PFSK-1 (cell line): ENCODE results near the gene WLS.

Experiments used
- POLR2AphosphoS5 ChIP-seq: IDR thresholded peaks from 2 replicates; pipeline ENCODE4 v1.6.1; 2012; ENCODE audit warnings: low read depth, mild to moderate bottlenecking, control low read depth, low read length, moderate library complexity
- REST ChIP-seq, 2 experiments: IDR thresholded peaks; 2 replicates each; pipeline versions ENCODE4 v1.6.1 to v1.8.0; 2011 to 2012; ENCODE audit warnings: low read depth in 2 of 2, low read length in 2 of 2, control low read depth in 1 of 2, inconsistent platforms in 1 of 2, mild to moderate bottlenecking in 1 of 2, moderate library complexity in 1 of 2; ENCODE audit not compliant: insufficient read depth in 1 of 2
- SIN3A ChIP-seq: IDR thresholded peaks from 2 replicates; pipeline ENCODE4 v1.6.1; 2012; ENCODE audit warnings: mild to moderate bottlenecking, low read length, moderate library complexity, borderline replicate concordance; ENCODE audit not compliant: insufficient read depth
- TAF1 ChIP-seq: IDR thresholded peaks from 2 replicates; pipeline ENCODE4 v1.6.1; 2012; ENCODE audit warnings: low read length, control low read depth, borderline replicate concordance; ENCODE audit not compliant: insufficient read depth

GRCh38 chr1:68218490-68218889 is 13.8 kb downstream of the WLS start:
- TF ChIP-seq POLR2AphosphoS5 (no peak), REST (IDR thresholded peaks at IDR 0.05; ENCODE audit: insufficient read depth in 1 of 2, low read depth in 2 of 2, low read length in 2 of 2) (no peak), TAF1 (no peak), SIN3A (no peak)
